GM21786 (cell line): Measurements from ENCODE around the gene TAB2.
"Not testable (repeated sequence)": the region's sequence is repeated elsewhere in the genome, so short reads cannot be mapped to it uniquely, and the experiment has no call there.

Source experiments
- ATAC-seq: cut with Tn5 transposase; IDR thresholded peaks from one replicate; pipeline ENCODE4 v1.9.1; 2021; ENCODE audit not compliant: unreplicated experiment

Gene TAB2

GRCh38 chr6:149456311-149457021 lies 139.0 kb downstream of the TAB2 start:
- no peak for ATAC-seq

- ATAC-seq, result no peak
Measured at GRCh38 chr6:149457316-149457884, 139.9 kb downstream of the TAB2 start.

- no peak for ATAC-seq
Measured at GRCh38 chr6:149458196-149458595, 140.7 kb downstream of the TAB2 start.

GRCh38 chr6:149458806-149459205 lies 141.3 kb downstream of the TAB2 start:
- ATAC-seq, result no peak

GRCh38 chr6:149459761-149460160 lies 142.2 kb downstream of the TAB2 start:
- ATAC-seq, result no peak

- not testable (repeated sequence) for ATAC-seq
Measured at GRCh38 chr6:149460249-149460648, 142.7 kb downstream of the TAB2 start.
